ENCODE measurements around the gene ATP8A2. TPM values are rescaled to one million over a fixed set of nuclear protein-coding genes. Genes with fewer than 3 reads are reported as not detected.

Gene ATP8A2
- total and polyA plus RNA-seq, 10 of the 15 experiments (the other 5 are each of a cell fraction or from before 2014, with no cell fraction given), result 0.01 to 0.04 (median 0.04) TPM; not detected in 7

- BruUV-seq (replicated peaks), result no TSS peak
- no peak for ATAC-seq
- 35% methylated on average over 13 of the region's 13 CpGs for WGBS (ENCODE audit: insufficient coverage, insufficient replicate concordance, low lambda C conversion rate, missing lambda C conversion rate)
- Histone ChIP-seq H3K79me2 (ENCODE audit: control insufficient read depth, insufficient read depth, low read length) (no peaks in the 10 kb centered on the region), H3K27me3 (replicated peaks in 1 of 2; ENCODE audit: control insufficient read depth in 2 of 2, insufficient read depth in 2 of 2, low read length in 1 of 2) (no peaks in the 10 kb centered on the region), H4K20me1 (ENCODE audit: control insufficient read depth, insufficient read depth) (no peaks in the 10 kb centered on the region; the same call in 1 of the 2 replicates), H3K4me3 (no peak overlapping the region), H3K4me2 (ENCODE audit: control insufficient read depth, insufficient read depth) (no peak overlapping the region), H3K9me3 (replicated peaks; ENCODE audit: control insufficient read depth, insufficient read depth, low read length) (no peaks in the 10 kb centered on the region), H3K36me3 (ENCODE audit: control insufficient read depth in 2 of 2, insufficient read depth in 2 of 2, low read length in 1 of 2) (no peaks in the 10 kb centered on the region), H3K27ac (ENCODE audit: control insufficient read depth, insufficient read depth) (no peak overlapping the region), H3K9ac (ENCODE audit: control insufficient read depth, insufficient read depth, low read length) (no peak overlapping the region), H3K4me1 (ENCODE audit: control insufficient read depth, insufficient read depth, low read length) (no peaks in the 10 kb centered on the region), H2AFZ (ENCODE audit: control insufficient read depth, low read depth, low read length) (no peak overlapping the region)
- SMC1A ChIA-PET (ENCODE audit: uncharacterized antibody, unreplicated experiment), result no interaction called here
- POLR2A ChIA-PET, result no interaction called here
- TF ChIP-seq SUZ12 (IDR thresholded peaks at IDR 0.05; ENCODE audit: unreplicated experiment) (no peak), ZNF207 (IDR thresholded peaks at IDR 0.05; ENCODE audit: borderline replicate concordance) (no peak), CHD4 (IDR thresholded peaks at IDR 0.05) (no peak), ASH2L (IDR thresholded peaks at IDR 0.05; ENCODE audit: borderline replicate concordance, low read depth) (no peak), RB1 (IDR thresholded peaks at IDR 0.05; ENCODE audit: borderline replicate concordance) (no peak), BCLAF1 (IDR thresholded peaks at IDR 0.05) (no peak), ZBED1 (IDR thresholded peaks at IDR 0.05; ENCODE audit: borderline replicate concordance) (no peak), MAX (IDR thresholded peaks at IDR 0.05; ENCODE audit: low read depth, low read length) (no peak), POU2F2 (IDR thresholded peaks at IDR 0.05; ENCODE audit: borderline replicate concordance, low read depth, low read length) (no peak), JUND (IDR thresholded peaks at IDR 0.05; ENCODE audit: low read depth, low read length) (no peak), EP300 (IDR thresholded peaks at IDR 0.05; ENCODE audit: borderline replicate concordance in 1 of 2, control insufficient read depth in 1 of 2, low read depth in 2 of 2, low read length in 2 of 2) (no peak), KAT2A (conservative IDR thresholded peaks at IDR 0.05; ENCODE audit: control insufficient read depth, low read depth, low read length) (no peak)
- intact Hi-C loops (cut with micrococcal nuclease; ENCODE audit: unreplicated experiment) (no loop called here), in situ Hi-C loops (cut with MboI) (no loop called here)
- RAD21 ChIA-PET (ENCODE audit: unreplicated experiment), result no interaction called here
- no peak for FAIRE-seq
- no peak for DNase-seq (ENCODE audit: low read depth, low spot score)
- CTCF ChIA-PET, result no interaction called here
Observed at GRCh38 chr13:25973085-25973484, 601.3 kb downstream of the ATP8A2 start.

Measured in GM12878 (cell line).